Measurements from ENCODE around the gene NYAP2.

The NYAP2 gene

GRCh38 chr2:225573603-225574002 is 174.1 kb downstream of the NYAP2 start:
- no peak for DNase-seq

GRCh38 chr2:225574582-225575138 is 175.2 kb downstream of the NYAP2 start:
- DNase-seq: no peak

- DNase-seq: no peak
These were observed 181.6 kb downstream of the NYAP2 start for GRCh38 chr2:225581135-225581534.

GRCh38 chr2:225581906-225582305 is 182.4 kb downstream of the NYAP2 start:
- DNase-seq: no peak

GRCh38 chr2:225582355-225583116 is 183.0 kb downstream of the NYAP2 start:
- no peak for DNase-seq

GRCh38 chr2:225584796-225585195 is 185.3 kb downstream of the NYAP2 start:
- DNase-seq: no peak

GRCh38 chr2:225590932-225591331 is 191.4 kb downstream of the NYAP2 start:
- DNase-seq: no peak

- DNase-seq: no peak
These were observed 198.4 kb downstream of the NYAP2 start for GRCh38 chr2:225597911-225598310.

GRCh38 chr2:225598426-225598825 is 198.9 kb downstream of the NYAP2 start:
- DNase-seq: no peak

GRCh38 chr2:225598897-225599296 is 199.4 kb downstream of the NYAP2 start:
- no peak for DNase-seq

- DNase-seq: no peak
These were observed 200.3 kb downstream of the NYAP2 start for GRCh38 chr2:225599856-225600255.

- no peak for DNase-seq
These were observed 200.9 kb downstream of the NYAP2 start for GRCh38 chr2:225600444-225600843.

GRCh38 chr2:225600865-225601264 is 201.4 kb downstream of the NYAP2 start:
- no peak for DNase-seq

- DNase-seq: no peak
These were observed 202.7 kb downstream of the NYAP2 start for GRCh38 chr2:225602205-225602604.

GRCh38 chr2:225608136-225608535 is 208.6 kb downstream of the NYAP2 start:
- DNase-seq: no peak

GRCh38 chr2:225612636-225613035 is 213.1 kb downstream of the NYAP2 start:
- DNase-seq: no peak

- no peak for DNase-seq
These were observed 215.4 kb downstream of the NYAP2 start for GRCh38 chr2:225614915-225615314.

GRCh38 chr2:225615514-225615913 is 216.0 kb downstream of the NYAP2 start:
- DNase-seq: no peak

- no peak for DNase-seq
These were observed 216.9 kb downstream of the NYAP2 start for GRCh38 chr2:225616372-225616771.

GRCh38 chr2:225616848-225617247 is 217.3 kb downstream of the NYAP2 start:
- no peak for DNase-seq

- no peak for DNase-seq
These were observed 220.7 kb downstream of the NYAP2 start for GRCh38 chr2:225620227-225620626.

- DNase-seq: no peak
These were observed 231.5 kb downstream of the NYAP2 start for GRCh38 chr2:225630824-225631533.

- DNase-seq: no peak
These were observed 232.8 kb downstream of the NYAP2 start for GRCh38 chr2:225632351-225632750.

- DNase-seq: no peak
These were observed 237.0 kb downstream of the NYAP2 start for GRCh38 chr2:225636558-225636957.

Data from NK-92 treated with Interleukin-12 subunit alpha and Interleukin-12 subunit beta, amount 100 ng/mL, for 24 hours (cell line).